ENCODE data around the gene TBC1D9.
A peak's percentile ranks its signal among the peaks of the same experiment; 100 is the strongest.

The TBC1D9 gene

GRCh38 chr4:140720387-140721304, 35.5 kb downstream of the TBC1D9 start:
- DNase-seq, result peak in 3 of 4 experiments; percentile 53 to 58 (median 55)

GRCh38 chr4:140719686-140720085, 36.5 kb downstream of the TBC1D9 start:
- no peak for DNase-seq

- peak; percentile 53 to 86 (median 70) for DNase-seq
These were observed 37.2 kb downstream of the TBC1D9 start for GRCh38 chr4:140719022-140719421.

GRCh38 chr4:140718241-140718952, 37.8 kb downstream of the TBC1D9 start:
- DNase-seq, result peak; percentile 40 to 84 (median 67)

GRCh38 chr4:140717313-140717712, 38.9 kb downstream of the TBC1D9 start:
- DNase-seq, result no peak

- no peak for DNase-seq
These were observed 41.1 kb downstream of the TBC1D9 start for GRCh38 chr4:140715119-140715518.

- no peak for DNase-seq
These were observed 44.3 kb downstream of the TBC1D9 start for GRCh38 chr4:140711910-140712309.

GRCh38 chr4:140710908-140711622, 45.1 kb downstream of the TBC1D9 start:
- no peak for DNase-seq

GRCh38 chr4:140707325-140707724, 48.9 kb downstream of the TBC1D9 start:
- no peak for DNase-seq

GRCh38 chr4:140706665-140707064, 49.5 kb downstream of the TBC1D9 start:
- no peak for DNase-seq

GRCh38 chr4:140706276-140706625, 49.9 kb downstream of the TBC1D9 start:
- DNase-seq, result no peak

GRCh38 chr4:140705625-140706275, 50.4 kb downstream of the TBC1D9 start:
- DNase-seq, result no peak

- no peak for DNase-seq
These were observed 51.2 kb downstream of the TBC1D9 start for GRCh38 chr4:140704964-140705363.

GRCh38 chr4:140704392-140704960, 51.7 kb downstream of the TBC1D9 start:
- no peak for DNase-seq

GRCh38 chr4:140703463-140703862, 52.7 kb downstream of the TBC1D9 start:
- no peak for DNase-seq

- DNase-seq, result no peak
These were observed 54.0 kb downstream of the TBC1D9 start for GRCh38 chr4:140702096-140702757.

- DNase-seq, result no peak
These were observed 55.1 kb downstream of the TBC1D9 start for GRCh38 chr4:140701071-140701470.

- DNase-seq, result peak in 2 of 4 experiments; percentile 12 to 31
These were observed 58.2 kb downstream of the TBC1D9 start for GRCh38 chr4:140697709-140698560.

- no peak for DNase-seq
These were observed 60.7 kb downstream of the TBC1D9 start for GRCh38 chr4:140695483-140695882.

GRCh38 chr4:140693562-140693961, 62.6 kb downstream of the TBC1D9 start:
- no peak for DNase-seq

GRCh38 chr4:140691369-140691768, 64.8 kb downstream of the TBC1D9 start:
- no peak for DNase-seq

Measured in suppressor macrophage (primary cell).